HEK293T (cell line): ENCODE data around the gene MAP7.

Experiments
- ARNT ChIP-seq: fragments of 450-650 bp; IDR thresholded peaks from 2 replicates; pipeline ENCODE4 v1.6.1; 2017; ENCODE audit warnings: mild to moderate bottlenecking
- BHLHE40 ChIP-seq: fragments of 450-650 bp; IDR thresholded peaks from 2 replicates; pipeline ENCODE4 v1.6.1; 2016; ENCODE audit warnings: mild to moderate bottlenecking, moderate library complexity, borderline replicate concordance
- ELF4 ChIP-seq: fragments of 450-650 bp; IDR thresholded peaks from 2 replicates; pipeline ENCODE4 v1.6.1; 2017; ENCODE audit warnings: antibody characterized with exemption
- FOXA1 ChIP-seq: fragments of 450-650 bp; IDR thresholded peaks from 2 replicates; pipeline ENCODE4 v1.6.1; 2016; ENCODE audit warnings: mild to moderate bottlenecking
- FOXK2 ChIP-seq: fragments of 450-650 bp; IDR thresholded peaks from 2 replicates; pipeline ENCODE4 v1.6.1; 2016; ENCODE audit warnings: mild to moderate bottlenecking
- FOXM1 ChIP-seq: fragments of 450-650 bp; IDR thresholded peaks from 2 replicates; pipeline ENCODE4 v1.6.1; 2017; ENCODE audit warnings: mild to moderate bottlenecking, borderline replicate concordance
- HDGF ChIP-seq: fragments of 450-650 bp; IDR thresholded peaks from 2 replicates; pipeline ENCODE4 v1.6.1; 2017; ENCODE audit warnings: antibody characterized with exemption, borderline replicate concordance
- NFRKB ChIP-seq: fragments of 450-650 bp; IDR thresholded peaks from 2 replicates; pipeline ENCODE4 v1.6.1; 2016; ENCODE audit warnings: mild to moderate bottlenecking, moderate library complexity
- SP1 ChIP-seq: fragments of 450-650 bp; IDR thresholded peaks from 2 replicates; pipeline ENCODE4 v1.6.1; 2017
- TARDBP ChIP-seq: fragments of 450-650 bp; IDR thresholded peaks from 2 replicates; pipeline ENCODE4 v1.6.1; 2016
- ZNF384 ChIP-seq: fragments of 450-650 bp; IDR thresholded peaks from 2 replicates; pipeline ENCODE4 v1.6.1; 2016

DNA sequence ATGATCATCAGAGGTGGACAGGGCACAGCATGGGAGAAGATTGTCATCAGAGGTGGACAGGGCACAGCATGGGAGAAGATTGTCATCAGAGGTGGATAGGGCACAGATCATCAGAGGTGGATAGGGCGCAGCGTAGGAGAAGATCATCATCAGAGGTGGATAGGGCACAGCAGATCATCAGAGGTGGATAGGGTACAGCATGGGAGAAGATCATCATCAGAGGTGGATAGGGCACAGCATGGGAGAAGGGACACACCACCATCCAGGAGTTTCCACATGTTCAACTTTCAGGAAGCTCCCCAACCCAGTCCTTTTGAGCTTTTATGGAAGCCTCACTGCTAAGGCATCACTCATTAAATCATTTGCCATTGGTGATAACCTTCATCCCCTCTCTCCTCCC is 104.1 kb downstream of the MAP7 start:
- TF ChIP-seq FOXM1 = no peak
- no peak for TF ChIP-seq ELF4
- no peak for TF ChIP-seq BHLHE40
- TF ChIP-seq ZNF384 = no peak
- no peak for TF ChIP-seq SP1
- no peak for TF ChIP-seq FOXK2
- TF ChIP-seq FOXA1 = no peak
- TF ChIP-seq NFRKB = no peak
- TF ChIP-seq TARDBP = no peak
- no peak for TF ChIP-seq ARNT
- TF ChIP-seq HDGF = no peak
